T-helper 2 cell (primary cell): ENCODE data around the gene FHIP1A.

Experiments
- DNase-seq, 5 experiments: peaks; one replicate each; pipeline versions ENCODE4 v3.0.0 to v3.0.0-alpha.2; 2012 to 2022

Gene FHIP1A

GRCh38 chr4:151418385-151418784, 9.4 kb downstream of the FHIP1A start:
- no peak for DNase-seq

GRCh38 chr4:151418856-151419255, 9.9 kb downstream of the FHIP1A start:
- DNase-seq = no peak

- no peak for DNase-seq
These were observed 11.4 kb downstream of the FHIP1A start for GRCh38 chr4:151420250-151420807.

GRCh38 chr4:151422854-151423253, 13.9 kb downstream of the FHIP1A start:
- DNase-seq = no peak

GRCh38 chr4:151426513-151426912, 17.5 kb downstream of the FHIP1A start:
- no peak for DNase-seq

GRCh38 chr4:151427266-151427665, 18.3 kb downstream of the FHIP1A start:
- no peak for DNase-seq

- no peak for DNase-seq
These were observed 19.4 kb downstream of the FHIP1A start for GRCh38 chr4:151428346-151428745.

GRCh38 chr4:151429957-151430570, 21.1 kb downstream of the FHIP1A start:
- DNase-seq = peak in 1 of 5 experiments; percentile 31

- no peak for DNase-seq
These were observed 21.9 kb downstream of the FHIP1A start for GRCh38 chr4:151430740-151431457.

GRCh38 chr4:151431728-151432127, 22.8 kb downstream of the FHIP1A start:
- no peak for DNase-seq

- no peak for DNase-seq
These were observed 23.7 kb downstream of the FHIP1A start for GRCh38 chr4:151432654-151433053.

GRCh38 chr4:151434183-151434860, 25.3 kb downstream of the FHIP1A start:
- DNase-seq = no peak

- DNase-seq = no peak
These were observed 27.1 kb downstream of the FHIP1A start for GRCh38 chr4:151436093-151436518.

GRCh38 chr4:151437505-151437904, 28.5 kb downstream of the FHIP1A start:
- DNase-seq = no peak

- DNase-seq = no peak
These were observed 29.2 kb downstream of the FHIP1A start for GRCh38 chr4:151438154-151438553.

GRCh38 chr4:151439320-151439719, 30.3 kb downstream of the FHIP1A start:
- DNase-seq = no peak

- no peak for DNase-seq
These were observed 33.0 kb downstream of the FHIP1A start for GRCh38 chr4:151442002-151442401.

GRCh38 chr4:151443247-151443646, 34.3 kb downstream of the FHIP1A start:
- DNase-seq = no peak

GRCh38 chr4:151443752-151444151, 34.8 kb downstream of the FHIP1A start:
- no peak for DNase-seq

- DNase-seq = no peak
These were observed 37.2 kb downstream of the FHIP1A start for GRCh38 chr4:151446208-151446607.

GRCh38 chr4:151454513-151454912, 45.5 kb downstream of the FHIP1A start:
- DNase-seq = no peak

- no peak for DNase-seq
These were observed 46.2 kb downstream of the FHIP1A start for GRCh38 chr4:151455212-151455611.

GRCh38 chr4:151458148-151458547, 49.2 kb downstream of the FHIP1A start:
- no peak for DNase-seq
